HG03378 (cell line): ENCODE measurements around the gene CBX5.
"Not testable (repeated sequence)": the region's sequence is repeated elsewhere in the genome, so short reads cannot be mapped to it uniquely, and the experiment has no call there.

Experiments
- ATAC-seq: cut with Tn5 transposase; IDR thresholded peaks from one replicate; pipeline ENCODE4 v1.9.1; 2021; ENCODE audit warnings: mild to moderate bottlenecking, moderate library complexity; ENCODE audit not compliant: unreplicated experiment

CBX5 gene

DNA sequence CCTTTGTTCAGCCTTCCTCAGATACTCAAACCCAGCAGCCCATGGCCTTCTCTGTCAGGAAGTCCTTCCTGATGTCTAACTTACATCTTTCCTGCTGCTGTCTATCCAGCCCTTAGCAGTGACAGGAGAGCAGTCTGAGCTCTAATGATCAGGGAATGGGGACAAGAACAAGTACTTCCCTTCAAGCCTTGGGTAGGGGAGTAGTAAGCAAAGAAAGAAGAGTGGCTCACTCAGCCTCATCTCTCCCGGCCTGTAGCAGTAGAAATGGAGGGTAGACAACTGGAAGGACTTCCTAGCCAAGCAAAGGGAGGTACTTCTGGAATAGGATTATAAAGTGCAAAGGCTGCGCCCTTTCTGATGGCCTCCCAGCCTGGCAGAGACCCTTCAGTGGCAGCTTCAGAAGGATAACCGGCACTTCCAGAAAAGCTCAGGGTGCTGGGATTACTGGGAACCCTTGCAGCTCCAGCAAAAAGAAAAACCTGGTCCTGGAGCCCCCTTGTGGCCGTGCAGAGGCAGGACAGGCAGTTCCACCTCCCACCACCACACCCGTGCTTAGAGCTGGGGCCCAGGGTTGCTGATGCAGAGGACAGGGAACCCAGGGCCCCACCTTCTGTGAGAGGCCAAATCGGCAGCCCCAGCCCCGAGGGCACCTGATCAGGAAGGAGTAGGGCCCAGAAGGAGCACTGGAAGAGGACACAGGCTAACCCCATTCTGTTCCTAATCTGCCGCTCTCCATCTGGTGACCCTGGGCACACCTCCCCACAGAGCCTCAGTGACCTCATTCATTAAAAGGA, 78.7 kb downstream of the CBX5 start:
- ATAC-seq: no peak

DNA sequence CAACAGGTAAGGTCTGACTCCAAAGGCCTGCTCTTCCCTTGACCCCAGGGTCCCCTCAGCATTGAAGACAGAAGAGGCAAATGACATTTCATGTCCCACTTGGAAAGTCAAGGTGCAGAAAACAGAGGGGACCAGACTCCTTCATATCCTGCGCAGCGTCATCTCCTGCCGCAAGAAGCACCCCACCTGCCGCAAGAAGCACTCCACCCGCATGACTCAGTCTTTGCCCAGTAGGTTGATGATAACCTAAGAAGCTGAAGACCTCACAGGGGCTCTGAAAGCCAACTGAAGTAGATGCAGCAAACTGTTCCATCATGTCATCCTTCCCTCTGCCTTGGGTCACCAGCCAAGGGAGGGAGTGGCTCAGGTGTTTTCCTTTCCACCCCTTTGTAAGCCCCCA, 79.5 kb downstream of the CBX5 start:
- ATAC-seq: no peak

DNA sequence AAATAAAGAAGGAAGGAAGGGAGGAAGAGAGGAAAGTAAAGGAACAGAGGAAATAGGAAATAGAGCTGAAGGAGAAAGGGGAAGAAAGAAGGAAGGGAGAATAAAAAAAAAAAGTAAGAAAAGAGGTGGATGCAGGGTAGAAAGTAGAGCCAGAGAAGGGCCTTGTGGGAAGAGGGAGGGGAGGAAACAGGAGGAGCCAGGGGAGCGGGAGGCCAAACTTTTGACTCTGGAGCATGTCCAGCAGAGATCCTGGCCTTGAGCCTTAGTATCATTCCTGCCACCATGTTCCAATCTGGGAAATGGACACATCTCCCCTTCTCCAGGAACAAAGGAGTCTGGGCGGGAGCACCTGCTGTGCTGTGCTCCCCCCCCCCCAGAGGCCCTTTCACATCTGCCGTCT, 80.0 kb downstream of the CBX5 start:
- ATAC-seq: no peak

DNA sequence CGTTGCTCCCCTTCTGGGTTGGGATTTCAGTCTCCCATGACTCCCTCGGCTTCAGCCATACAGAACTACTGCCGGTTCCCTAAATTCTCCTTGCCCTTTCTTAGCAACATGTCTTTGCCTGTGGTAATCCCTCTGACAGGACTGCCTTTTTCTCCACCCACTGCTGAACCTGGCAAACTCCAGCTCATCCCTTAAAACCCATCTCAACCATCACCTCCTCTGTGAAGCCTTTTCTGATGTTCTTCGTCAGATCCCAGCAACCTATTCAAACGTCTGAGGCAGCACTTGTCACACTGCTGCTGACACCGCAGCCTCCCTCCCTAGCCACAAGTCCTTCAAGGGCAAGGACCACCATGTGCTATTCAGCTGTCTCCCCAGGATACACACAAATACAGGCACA, 80.9 kb downstream of the CBX5 start:
- ATAC-seq: no peak

DNA sequence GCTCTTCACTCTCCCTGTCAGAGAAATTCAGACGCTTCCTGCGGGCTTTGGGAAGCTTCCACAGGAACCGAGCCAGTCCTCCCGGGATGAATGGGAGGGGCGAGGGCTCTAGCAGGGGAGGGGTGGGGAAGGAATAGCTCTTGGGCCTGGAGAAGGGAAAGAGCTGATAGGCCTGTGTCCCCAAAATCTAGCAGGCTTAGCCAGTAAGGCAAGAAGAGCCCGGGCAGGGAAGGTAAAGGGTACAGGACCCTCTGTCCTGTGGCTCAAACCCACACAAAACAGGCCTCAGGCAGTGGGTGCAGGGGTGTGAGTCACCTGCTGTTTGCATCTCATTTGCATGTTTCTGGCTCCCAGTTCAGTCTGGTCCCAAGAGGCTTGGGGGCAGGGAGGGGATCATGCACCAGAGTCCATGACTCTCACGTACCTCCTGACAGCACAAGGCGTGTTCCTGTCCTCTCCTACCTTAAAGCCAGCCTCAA, 82.5 kb downstream of the CBX5 start:
- ATAC-seq: no peak

DNA sequence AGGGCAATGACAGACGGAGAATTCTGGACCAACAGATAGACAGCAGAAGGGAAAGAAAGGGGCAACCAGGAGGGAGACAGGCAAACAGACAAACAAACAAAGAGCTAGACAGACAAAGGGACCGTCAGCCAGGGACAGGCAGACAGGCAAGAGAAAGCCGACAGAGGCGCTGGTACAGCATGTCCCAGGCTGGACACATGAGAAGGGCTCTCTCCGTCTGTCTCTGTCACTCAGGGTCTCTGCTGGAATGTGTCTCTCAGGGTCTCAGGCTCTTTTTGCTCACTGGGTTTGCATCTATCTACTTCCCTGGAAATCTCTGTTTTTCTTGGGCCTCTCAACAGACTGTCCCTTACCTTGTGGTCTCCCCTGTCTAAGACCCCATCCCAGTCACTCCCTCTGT, 82.9 kb downstream of the CBX5 start:
- ATAC-seq: no peak

DNA sequence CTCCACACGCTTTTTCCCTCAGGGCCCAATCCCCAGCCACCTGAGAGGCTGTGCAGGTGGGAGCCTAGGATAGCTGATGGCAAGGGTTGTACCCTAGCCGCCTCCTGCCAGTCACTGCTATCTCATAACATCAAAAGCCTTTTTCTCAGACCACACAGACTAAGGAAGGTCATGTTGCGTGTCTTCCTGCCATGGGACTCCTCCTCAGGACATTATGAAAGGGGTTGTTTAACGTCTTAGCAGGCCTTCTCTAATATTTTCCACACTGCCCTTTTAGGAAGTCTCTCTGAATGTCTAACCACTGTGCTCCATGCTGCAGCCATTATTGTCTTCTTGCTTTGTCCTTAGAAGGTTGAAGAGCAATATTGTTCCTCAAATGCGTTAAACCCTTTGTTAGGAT, 83.5 kb downstream of the CBX5 start:
- ATAC-seq: no peak

DNA sequence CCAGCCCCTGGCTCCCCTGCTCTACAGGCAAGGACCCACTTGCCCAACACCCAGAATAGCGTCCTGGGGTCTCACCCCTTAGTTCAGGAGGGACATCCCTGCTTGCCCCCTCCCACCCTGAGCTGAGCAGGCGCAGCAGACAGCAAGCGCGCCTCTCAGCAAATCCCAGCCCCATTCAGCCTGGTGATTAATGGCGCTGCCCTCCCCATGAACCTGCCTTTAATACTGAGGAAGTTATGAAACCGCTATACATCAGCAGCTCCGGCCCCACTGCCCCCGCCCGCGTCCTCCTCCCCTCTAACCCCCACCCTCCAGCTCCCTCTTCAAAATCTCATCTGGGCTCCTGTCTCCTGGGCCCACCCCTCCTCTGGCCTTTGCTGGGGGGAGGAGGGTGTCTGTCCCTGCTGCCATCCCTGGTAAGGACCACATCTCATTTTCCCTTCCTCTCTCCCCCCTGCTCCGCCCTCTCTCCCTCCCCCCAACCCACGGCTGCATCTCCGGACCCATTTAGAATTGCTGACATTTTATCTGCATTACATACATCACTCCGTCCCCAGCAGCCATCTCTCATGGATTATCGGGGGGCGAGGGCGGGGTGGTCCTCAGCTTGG, 84.1 kb downstream of the CBX5 start:
- no peak for ATAC-seq

DNA sequence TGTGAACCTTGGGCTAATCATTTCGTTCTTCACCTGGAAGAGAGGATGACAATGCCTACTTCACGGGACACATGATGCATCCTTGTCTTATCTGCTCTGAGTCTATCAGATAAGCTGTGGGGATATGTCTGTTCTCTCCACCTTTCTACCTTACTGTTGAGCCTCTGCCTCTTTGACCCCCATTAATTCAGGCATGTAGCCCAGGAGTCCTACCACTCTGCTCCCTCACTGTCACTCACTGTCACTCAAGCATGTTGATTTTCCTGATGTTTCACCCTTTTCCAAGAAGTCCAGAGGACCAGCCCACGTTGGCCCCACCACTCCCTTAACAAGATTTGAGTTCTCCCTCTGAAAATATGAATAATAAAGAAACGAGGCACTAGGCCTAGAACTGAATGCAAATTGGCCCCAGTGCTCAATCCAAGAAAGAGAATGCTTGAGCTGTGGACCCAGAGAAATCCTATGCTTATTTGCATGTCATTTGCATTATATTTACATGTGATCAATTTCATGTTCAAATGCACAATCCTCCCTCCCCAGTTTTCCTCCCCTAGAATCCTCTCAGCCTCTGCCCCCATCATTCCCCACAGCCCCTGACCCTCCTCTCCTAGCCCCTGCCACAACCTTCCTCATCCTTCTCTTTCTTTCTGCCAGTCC, 84.7 kb downstream of the CBX5 start:
- ATAC-seq: no peak

DNA sequence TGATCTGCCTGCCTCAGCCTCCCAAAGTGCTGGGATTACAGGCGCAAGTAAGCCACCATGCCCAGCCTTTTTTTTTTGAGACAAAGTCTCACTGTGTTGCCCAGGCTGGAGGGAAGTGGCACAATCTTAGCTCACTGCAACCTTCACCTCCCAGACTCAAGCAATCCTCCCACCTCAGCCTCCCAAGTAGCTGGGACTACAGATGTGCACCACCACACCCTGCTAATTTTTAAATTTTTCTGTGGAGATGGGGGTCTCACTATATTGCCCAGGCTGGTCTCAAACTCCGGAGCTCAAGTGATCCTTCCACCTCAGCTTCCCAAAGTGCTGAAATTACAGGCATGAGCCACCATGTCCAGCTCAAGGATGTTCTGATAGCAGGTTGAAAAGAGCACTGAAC, 85.3 kb downstream of the CBX5 start:
- not testable (repeated sequence) for ATAC-seq

DNA sequence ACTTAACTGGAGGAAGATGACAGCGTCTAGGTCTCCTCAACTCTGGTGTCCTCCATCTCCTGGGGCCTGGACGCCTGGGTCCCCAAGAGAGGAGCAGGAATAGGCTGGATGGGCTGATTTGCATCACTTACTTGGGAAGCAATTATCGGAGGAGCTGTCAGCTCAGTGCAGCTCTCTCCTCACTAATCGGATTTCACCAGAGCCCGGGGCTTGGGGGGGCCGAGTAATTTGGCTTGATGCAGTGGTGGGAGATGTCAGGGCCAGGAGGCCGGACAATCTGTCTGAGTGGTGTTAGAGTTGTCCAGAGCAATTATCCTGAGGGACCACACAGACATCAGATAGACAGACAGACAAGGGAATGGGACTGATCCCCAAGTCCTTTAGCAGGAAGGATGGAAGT, 86.5 kb downstream of the CBX5 start:
- ATAC-seq: no peak

DNA sequence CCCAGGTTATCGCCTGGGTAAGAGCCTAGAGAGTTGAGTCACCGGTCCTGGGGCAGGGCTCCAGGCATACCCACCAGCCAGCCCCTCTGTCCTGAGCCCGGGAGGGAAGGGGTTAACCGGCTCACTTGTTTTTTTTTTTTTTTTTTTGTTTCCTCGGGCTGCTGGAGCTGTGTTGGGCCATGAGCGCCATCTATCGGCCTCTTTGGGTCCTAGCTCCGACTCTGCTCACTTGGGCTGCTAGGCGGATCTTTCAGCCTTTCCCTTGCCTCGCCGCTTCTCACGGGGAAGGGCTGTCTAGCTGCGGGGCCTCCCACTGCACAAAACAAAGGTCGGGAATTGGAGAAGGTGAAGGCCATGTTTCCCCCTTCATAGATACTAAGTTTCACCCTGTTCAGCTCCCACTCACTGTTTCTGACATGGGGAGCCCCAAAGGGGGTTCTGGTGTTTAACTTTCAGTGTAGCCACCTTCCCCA, 88.3 kb downstream of the CBX5 start:
- no peak for ATAC-seq

DNA sequence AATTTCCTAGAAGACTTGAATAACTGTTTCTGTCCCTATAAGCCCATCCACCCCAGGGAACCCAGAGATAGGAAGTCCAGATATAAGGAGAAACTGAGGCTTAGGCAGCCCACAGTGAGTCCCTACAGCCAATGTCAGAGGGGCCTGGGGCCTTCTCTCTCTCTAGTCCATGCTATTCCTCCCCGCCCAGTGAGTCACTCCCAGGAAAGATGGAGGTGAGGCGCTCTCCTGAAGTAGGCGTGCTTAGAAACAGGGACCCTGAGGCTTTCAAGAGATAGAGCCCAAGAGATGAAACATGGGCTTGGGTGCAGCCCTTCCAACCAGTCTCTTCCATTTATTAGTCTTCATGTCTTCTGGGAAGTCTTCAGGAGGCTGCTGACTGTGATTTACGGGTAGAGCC, 88.8 kb downstream of the CBX5 start:
- ATAC-seq: no peak

DNA sequence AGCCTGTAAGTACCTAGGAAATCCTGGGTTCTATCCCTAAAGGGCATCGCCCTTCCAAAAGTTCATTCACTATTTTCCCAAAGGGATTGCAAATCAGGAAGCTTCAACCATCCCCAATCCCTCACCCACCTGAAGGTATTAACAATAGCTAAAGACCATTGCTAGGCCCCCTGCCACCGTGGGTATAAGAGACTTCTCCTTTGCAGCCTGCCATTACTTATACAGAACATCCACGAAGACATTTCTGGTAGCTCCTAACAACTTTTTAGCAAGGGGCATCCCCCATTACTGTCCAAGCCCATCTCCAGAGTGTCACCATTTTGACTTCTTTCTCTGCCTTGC, 90.8 kb downstream of the CBX5 start:
- peak; percentile 15 for ATAC-seq

DNA sequence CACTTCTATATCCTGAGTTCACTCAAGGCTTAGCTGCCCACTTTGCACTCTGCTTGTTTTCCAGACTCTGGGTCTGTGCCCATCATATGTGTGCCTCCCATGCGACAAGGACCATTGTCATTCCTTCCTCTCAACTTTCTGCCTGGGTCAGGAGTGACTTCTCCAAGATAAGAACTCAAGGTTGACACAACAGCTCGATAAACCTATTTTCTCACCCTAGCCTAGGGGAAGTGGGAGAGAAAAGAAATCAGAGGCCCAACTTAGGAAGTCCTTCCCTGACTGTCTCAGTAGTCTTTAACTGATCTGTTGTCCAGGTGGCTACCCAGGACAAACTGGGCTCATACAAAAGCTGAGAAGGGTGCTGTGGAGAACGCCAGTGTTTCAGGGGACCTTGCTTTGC, 92.8 kb downstream of the CBX5 start:
- no peak for ATAC-seq

DNA sequence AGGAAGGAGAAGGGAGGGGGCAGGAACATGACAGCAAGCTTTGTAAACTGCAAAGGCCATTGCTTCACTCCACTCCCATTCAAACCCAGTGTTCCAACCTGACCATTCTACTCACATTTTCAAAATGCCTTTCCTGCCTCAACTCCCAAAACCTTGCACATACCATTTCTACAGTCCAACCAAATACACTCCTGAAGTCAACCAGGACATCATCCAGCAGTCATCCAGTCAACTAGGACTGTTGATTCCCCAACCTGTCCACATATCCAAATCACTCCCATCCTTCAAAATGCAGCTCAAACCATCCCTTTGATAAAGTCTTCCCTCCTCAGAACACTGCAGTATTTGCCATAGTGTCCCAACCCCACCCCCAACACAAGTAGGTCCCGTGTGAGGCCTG, 94.0 kb downstream of the CBX5 start:
- no peak for ATAC-seq

DNA sequence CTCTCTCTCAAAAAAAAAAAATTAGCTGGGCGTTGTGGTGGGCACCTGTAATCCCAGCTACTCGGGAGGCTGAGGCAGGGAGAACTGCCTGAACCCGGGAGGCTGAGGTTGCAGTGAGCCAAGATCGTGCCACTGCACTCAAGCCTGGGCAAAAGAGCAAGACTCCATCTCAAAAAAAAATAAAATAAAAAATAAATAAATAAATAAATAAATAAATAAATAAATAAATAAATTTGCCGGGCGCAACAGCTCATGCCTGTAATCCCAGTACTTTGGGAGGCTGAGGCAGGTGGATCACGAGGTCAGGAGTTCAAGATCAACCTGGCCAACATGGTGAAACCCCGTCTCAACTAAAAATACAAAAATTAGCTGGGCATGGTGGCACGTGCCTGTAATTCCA, 94.6 kb downstream of the CBX5 start:
- not testable (repeated sequence) for ATAC-seq

DNA sequence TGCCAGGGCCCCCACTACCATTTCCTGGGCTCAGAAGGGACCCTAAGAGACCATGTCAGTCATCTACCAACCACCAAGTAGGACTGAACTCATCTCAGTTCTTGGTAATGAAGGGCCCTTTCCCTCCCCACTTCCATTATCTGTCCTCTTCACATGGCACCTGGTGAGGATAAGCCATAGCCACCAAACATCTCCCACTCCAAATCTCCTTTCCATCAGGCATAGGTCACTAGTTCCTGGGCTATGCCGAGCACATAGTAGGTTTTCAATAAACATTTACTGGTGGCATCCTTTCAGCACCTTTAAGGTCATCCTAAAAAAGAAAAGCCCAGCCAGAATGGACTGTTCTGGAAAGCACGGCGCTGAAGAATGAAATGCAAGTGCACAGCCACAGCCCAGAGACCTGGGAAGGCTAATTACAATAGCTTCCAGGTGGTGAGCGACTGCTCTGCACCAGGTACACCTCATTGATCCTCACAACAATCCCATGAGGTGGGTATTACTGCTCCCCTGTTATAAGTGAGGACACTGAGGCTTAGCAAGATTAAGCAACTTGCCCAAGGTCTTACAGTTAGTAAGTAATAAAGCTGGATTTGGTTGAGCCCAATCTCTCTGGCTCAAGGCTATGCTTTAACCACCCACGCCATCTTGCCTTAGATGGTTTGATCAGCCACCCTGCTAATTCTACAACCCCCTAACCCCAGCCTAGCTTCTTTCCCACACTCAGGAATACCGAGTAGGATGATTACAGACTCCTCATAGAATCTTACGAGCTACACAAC, 95.7 kb downstream of the CBX5 start:
- no peak for ATAC-seq

DNA sequence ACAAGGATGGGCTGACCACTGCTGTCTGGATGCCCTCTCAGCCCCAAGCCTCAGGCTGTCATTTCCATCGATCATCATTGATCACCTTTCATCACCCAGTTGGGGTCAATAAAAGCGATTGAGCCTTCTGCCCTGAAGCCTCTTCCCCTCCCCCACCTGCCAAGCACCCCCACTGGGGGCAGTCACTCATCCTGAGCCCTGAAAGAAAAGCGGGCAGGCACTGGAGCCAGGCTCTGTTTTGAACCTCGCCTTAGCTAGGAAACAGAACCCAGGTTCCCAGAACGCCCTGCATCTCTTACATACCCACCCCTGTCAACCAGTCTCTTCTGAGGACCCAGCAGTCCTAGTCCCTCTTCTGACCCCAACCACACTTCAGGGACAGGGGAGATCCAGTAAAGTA, 96.9 kb downstream of the CBX5 start:
- no peak for ATAC-seq

DNA sequence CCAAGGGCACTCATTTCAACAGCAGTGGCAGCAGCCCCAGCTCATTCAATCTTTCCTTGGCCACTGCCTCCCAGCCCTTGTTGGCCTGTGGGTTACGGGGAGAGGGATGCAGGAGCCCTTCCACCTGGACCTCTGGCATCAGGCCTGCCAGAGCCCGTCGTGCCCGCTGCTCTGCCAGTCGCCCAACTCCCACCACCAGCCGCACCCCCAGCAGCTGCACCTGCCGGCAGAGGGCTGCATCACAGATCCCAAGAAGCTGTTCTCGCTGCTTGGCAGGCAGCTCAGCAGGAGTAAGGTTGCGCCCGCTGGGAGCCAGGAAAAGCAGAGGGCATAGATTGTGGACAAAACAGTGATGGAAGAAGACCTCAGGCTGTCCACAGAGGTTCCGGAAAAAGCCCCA, 97.8 kb downstream of the CBX5 start:
- no peak for ATAC-seq
